ENCODE results near the gene EEFSEC. TPM values are rescaled to one million over a fixed set of nuclear protein-coding genes. Genes with fewer than 3 reads are reported as not detected.

EEFSEC gene
- total RNA-seq, 1 experiment from 2014 or later, result 14.0 TPM

DNA sequence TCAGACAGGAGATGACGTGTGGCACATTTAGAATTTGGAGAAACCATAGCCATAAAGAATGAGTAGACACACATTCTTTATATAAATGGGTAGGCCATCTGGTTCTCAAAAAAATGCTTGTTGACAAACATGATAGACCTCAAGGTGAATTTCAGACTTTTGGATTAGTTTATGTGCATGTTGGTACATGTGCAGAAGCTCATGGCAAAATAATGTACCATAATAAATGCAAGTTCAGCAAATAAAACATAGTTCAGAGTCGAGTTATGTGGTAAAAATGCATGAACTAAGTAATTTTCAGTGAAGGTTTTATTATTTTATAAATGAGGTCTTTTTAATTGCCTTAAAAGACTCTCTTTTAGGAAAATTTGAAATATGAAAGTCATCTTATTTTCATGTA is 24.6 kb downstream of the EEFSEC start:
- intact Hi-C loops (cut with micrococcal nuclease; ENCODE audit: unreplicated experiment), result no loop called here
- no peaks in the 10 kb centered on the region for H3K27me3 Mint-ChIP-seq (ENCODE audit: insufficient read depth, unreplicated experiment)
- H3K36me3 Mint-ChIP-seq (ENCODE audit: insufficient read depth, unreplicated experiment), result no peaks in the 10 kb centered on the region
- POLR2A ChIA-PET, result no interaction called here
- Histone ChIP-seq H3K4me3 (ENCODE audit: low read depth, low read length) (no peak overlapping the region), H3K27me3 (replicated peaks; ENCODE audit: control insufficient read depth, insufficient read depth, low read length) (no peaks in the 10 kb centered on the region), H3K4me1 (no peaks in the 10 kb centered on the region), H3K9me3 (no peaks in the 10 kb centered on the region), H3K36me3 (ENCODE audit: control insufficient read depth, insufficient read depth, low read length) (no peaks in the 10 kb centered on the region)
- no TSS peak for BruUV-seq (replicated peaks)
- peaks cover 6% of the 10 kb centered on the region for H3K4me1 Mint-ChIP-seq (ENCODE audit: low read depth, unreplicated experiment)
- H3K9me3 Mint-ChIP-seq (ENCODE audit: unreplicated experiment), result no peaks in the 10 kb centered on the region
- DNase-seq, result no peak
- H3K4me3 Mint-ChIP-seq (ENCODE audit: unreplicated experiment), result no peak overlapping the region
- CTCF ChIA-PET, result no interaction called here
- H3K27ac Mint-ChIP-seq (ENCODE audit: unreplicated experiment), result no peak overlapping the region
- TF ChIP-seq, protein P1, sequence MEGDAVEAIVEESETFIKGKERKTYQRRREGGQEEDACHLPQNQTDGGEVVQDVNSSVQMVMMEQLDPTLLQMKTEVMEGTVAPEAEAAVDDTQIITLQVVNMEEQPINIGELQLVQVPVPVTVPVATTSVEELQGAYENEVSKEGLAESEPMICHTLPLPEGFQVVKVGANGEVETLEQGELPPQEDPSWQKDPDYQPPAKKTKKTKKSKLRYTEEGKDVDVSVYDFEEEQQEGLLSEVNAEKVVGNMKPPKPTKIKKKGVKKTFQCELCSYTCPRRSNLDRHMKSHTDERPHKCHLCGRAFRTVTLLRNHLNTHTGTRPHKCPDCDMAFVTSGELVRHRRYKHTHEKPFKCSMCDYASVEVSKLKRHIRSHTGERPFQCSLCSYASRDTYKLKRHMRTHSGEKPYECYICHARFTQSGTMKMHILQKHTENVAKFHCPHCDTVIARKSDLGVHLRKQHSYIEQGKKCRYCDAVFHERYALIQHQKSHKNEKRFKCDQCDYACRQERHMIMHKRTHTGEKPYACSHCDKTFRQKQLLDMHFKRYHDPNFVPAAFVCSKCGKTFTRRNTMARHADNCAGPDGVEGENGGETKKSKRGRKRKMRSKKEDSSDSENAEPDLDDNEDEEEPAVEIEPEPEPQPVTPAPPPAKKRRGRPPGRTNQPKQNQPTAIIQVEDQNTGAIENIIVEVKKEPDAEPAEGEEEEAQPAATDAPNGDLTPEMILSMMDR (IDR thresholded peaks at IDR 0.05; ENCODE audit: insufficient read depth in 1 of 2, low read depth in 1 of 2, low read length in 1 of 2, severe bottlenecking in 1 of 2, unreplicated experiment in 1 of 2), result no peak

DNA sequence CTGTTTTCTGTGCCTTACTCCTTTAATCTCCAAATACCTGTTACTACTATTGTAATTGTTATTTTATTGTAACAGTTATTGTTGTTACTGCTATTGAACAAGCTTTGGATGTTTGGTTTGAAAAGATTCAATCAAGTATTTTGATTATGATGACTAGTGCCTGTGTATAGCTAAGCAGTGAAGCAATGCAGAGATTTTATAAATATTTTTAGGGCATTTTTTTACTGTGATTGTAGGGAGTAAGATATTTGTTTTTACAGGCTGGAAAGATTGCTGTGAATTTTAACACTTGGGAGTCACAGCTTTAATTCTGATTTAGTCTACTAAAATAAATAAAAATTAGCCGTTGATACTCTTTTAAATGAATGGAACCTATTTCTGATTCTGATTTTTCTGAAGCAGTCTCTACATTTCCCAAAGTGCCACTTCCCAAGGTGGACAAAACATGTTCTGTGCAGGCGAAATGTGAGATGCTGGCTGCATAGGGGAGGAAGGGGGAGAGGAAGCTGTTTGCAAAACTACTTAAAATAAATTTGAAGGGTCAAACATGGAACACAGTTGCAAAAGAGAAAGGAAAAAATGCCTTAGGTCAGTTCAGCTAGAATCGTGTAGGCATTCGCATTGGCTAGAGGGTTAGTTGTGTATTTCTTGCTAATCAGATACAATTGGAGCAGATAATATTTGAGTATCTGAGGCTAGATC is 25.7 kb downstream of the EEFSEC start:
- no TSS peak for BruUV-seq (replicated peaks)
- POLR2A ChIA-PET, result no interaction called here
- no peak overlapping the region for H3K27ac Mint-ChIP-seq (ENCODE audit: unreplicated experiment)

DNA sequence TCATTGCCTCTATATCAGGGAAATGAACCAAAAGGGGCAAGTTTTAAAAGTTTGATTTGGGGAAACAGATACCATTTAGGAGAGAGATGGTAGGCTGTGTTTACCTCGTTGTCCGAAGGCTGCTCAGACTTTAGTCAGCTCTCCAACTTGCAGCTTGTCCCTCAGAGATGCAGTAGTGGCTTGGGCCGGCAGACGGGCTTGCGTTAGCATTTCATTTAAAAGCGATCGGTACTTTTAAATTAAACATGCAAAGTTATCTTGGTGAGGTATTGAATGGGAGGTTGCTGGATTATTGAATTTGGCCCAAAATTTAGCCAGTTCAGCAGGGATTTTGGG is 26.2 kb downstream of the EEFSEC start:
- Histone ChIP-seq H3K9me3 (no peaks in the 10 kb centered on the region), H3K4me3 (ENCODE audit: low read depth, low read length) (no peak overlapping the region), H3K4me1 (no peaks in the 10 kb centered on the region), H3K27me3 (replicated peaks; ENCODE audit: control insufficient read depth, insufficient read depth, low read length) (no peaks in the 10 kb centered on the region), H3K36me3 (ENCODE audit: control insufficient read depth, insufficient read depth, low read length) (no peaks in the 10 kb centered on the region)
- Mint-ChIP-seq H3K9me3 (ENCODE audit: unreplicated experiment) (no peaks in the 10 kb centered on the region), H3K4me1 (ENCODE audit: low read depth, unreplicated experiment) (peaks cover 6% of the 10 kb centered on the region), H3K4me3 (ENCODE audit: unreplicated experiment) (no peak overlapping the region), H3K27me3 (ENCODE audit: insufficient read depth, unreplicated experiment) (no peaks in the 10 kb centered on the region), H3K36me3 (ENCODE audit: insufficient read depth, unreplicated experiment) (no peaks in the 10 kb centered on the region), H3K27ac (ENCODE audit: unreplicated experiment) (no peak overlapping the region)
- no TSS peak for BruUV-seq (replicated peaks)
- ChIA-PET POLR2A (no interaction called here), CTCF (no interaction called here)
- intact Hi-C loops (cut with micrococcal nuclease; ENCODE audit: unreplicated experiment), result no loop called here
- DNase-seq, result no peak
- TF ChIP-seq, protein P1 (IDR thresholded peaks at IDR 0.05; ENCODE audit: insufficient read depth in 1 of 2, low read depth in 1 of 2, low read length in 1 of 2, severe bottlenecking in 1 of 2, unreplicated experiment in 1 of 2), result no peak

More for the DNA sequence above, 25.7 kb downstream of the EEFSEC start:
- Histone ChIP-seq H3K9me3 (no peaks in the 10 kb centered on the region), H3K4me3 (ENCODE audit: low read depth, low read length) (no peak overlapping the region), H3K4me1 (no peaks in the 10 kb centered on the region), H3K27me3 (replicated peaks; ENCODE audit: control insufficient read depth, insufficient read depth, low read length) (no peaks in the 10 kb centered on the region), H3K36me3 (ENCODE audit: control insufficient read depth, insufficient read depth, low read length) (no peaks in the 10 kb centered on the region)
- no peaks in the 10 kb centered on the region for H3K9me3 Mint-ChIP-seq (ENCODE audit: unreplicated experiment)
- no peak for DNase-seq
- H3K4me1 Mint-ChIP-seq (ENCODE audit: low read depth, unreplicated experiment), result peaks cover 6% of the 10 kb centered on the region
- TF ChIP-seq, protein P1 (IDR thresholded peaks at IDR 0.05; ENCODE audit: insufficient read depth in 1 of 2, low read depth in 1 of 2, low read length in 1 of 2, severe bottlenecking in 1 of 2, unreplicated experiment in 1 of 2), result no peak
- CTCF ChIA-PET, result interaction anchor here (0.6 kb wide), 1 partner anchor 34 kb away, joined by 3 read pairs; no protein-coding TSS in a partner anchor
- H3K36me3 Mint-ChIP-seq (ENCODE audit: insufficient read depth, unreplicated experiment), result no peaks in the 10 kb centered on the region
- no peaks in the 10 kb centered on the region for H3K27me3 Mint-ChIP-seq (ENCODE audit: insufficient read depth, unreplicated experiment)
- intact Hi-C loops (cut with micrococcal nuclease; ENCODE audit: unreplicated experiment), result no loop called here
- H3K4me3 Mint-ChIP-seq (ENCODE audit: unreplicated experiment), result no peak overlapping the region
